Upper lobe of left lung (tissue), 6 donors: ENCODE results near the gene KCNMB1. TPM values are rescaled to one million over a fixed set of nuclear protein-coding genes. Genes with fewer than 3 reads are reported as not detected.
A peak's percentile ranks its signal among the peaks of the same experiment; 100 is the strongest.

Experiments used
- ATAC-seq, 2 donors: fragments of 200-7000 bp; cut with Tn5 transposase; one replicate each; pipeline ENCODE4 v1.9.1; 2022; ENCODE audit warnings: mild to moderate bottlenecking in 2 of 2, moderate library complexity in 2 of 2; ENCODE audit not compliant: low FRiP score in 2 of 2
- DNase-seq, 2 donors: peaks; one replicate each; pipeline ENCODE4 v3.0.0-alpha.2; 2019 to 2020
- H3K27ac ChIP-seq, 4 donors: fragments of 200-600 bp; sonication (generic); one replicate each; pipeline ENCODE4 v1.5.1; 2016 to 2019
- H3K27me3 ChIP-seq, 4 donors: fragments of 200-600 bp; sonication (generic); one replicate each; pipeline ENCODE4 v1.5.1; 2017 to 2019
- H3K36me3 ChIP-seq, 4 donors: fragments of 200-600 bp; sonication (generic); one replicate each; pipeline ENCODE4 v1.5.1; 2016 to 2019
- H3K4me1 ChIP-seq, 4 donors: fragments of 200-600 bp; sonication (generic); one replicate each; pipeline ENCODE4 v1.5.1; 2018 to 2019
- H3K4me3 ChIP-seq, 4 donors: fragments of 200-600 bp; sonication (generic); one replicate each; pipeline ENCODE4 v1.5.1; 2017 to 2019; ENCODE audit warnings: mild to moderate bottlenecking in 2 of 4, moderate library complexity in 1 of 4
- H3K9me3 ChIP-seq, 4 donors: fragments of 200-600 bp; sonication (generic); one replicate each; pipeline ENCODE4 v1.5.1; 2018 to 2019
- EP300 ChIP-seq, 4 donors: sonication (generic); formaldehyde crosslinking; IDR thresholded peaks; one replicate each; pipeline ENCODE4 v1.5.1; 2017; ENCODE audit warnings: antibody characterized with exemption in 4 of 4, control low read depth in 2 of 4
- POLR2A ChIP-seq, 4 donors: fragments of 450-650 bp; IDR thresholded peaks; one replicate each; pipeline ENCODE4 v1.5.1; 2016 to 2017; ENCODE audit warnings: antibody characterized with exemption in 4 of 4, mild to moderate bottlenecking in 2 of 4
- POLR2AphosphoS5 ChIP-seq, 2 donors: sonication (generic); formaldehyde crosslinking; IDR thresholded peaks; one replicate each; pipeline ENCODE4 v1.5.1; 2017; ENCODE audit warnings: antibody characterized with exemption in 2 of 2
- WGBS, 2 donors: methylation state at CpG; one replicate each; pipeline ENCODE4 v1.1.5; 2017 to 2018; 5-methylcytosine and 5-hydroxymethylcytosine counted together
- total RNA-seq, 6 donors: library from RNA; depleted of rRNA in 4 of 6; stranded (reverse); fragments of >200 nt in 4 of 6; gene quantifications; one replicate each; pipeline versions ENCODE4 v1.1.0 to v1.2.1, GENCODE V29; 2016 to 2021
- TF ChIP-seq, protein P1 (sequence below), 6 experiments: fragments of 450-650 bp in 4 of 6; fragments of 200-600 bp in 2 of 6; sonication (generic) in 2 of 6; IDR thresholded peaks; one replicate each; pipeline ENCODE4 v1.5.1; 2016 to 2019; ENCODE audit warnings: antibody characterized with exemption in 6 of 6
- donor health status: DM: no; HTN: no; CAD: no; lungs with moderate emphysema.
- donor health status: DM: no; HTN: yes; CAD: no; lungs with severe emphysema.

The KCNMB1 gene
- total RNA-seq, 6 donors from 2014 or later: 1.1 to 5.3 (median 2.0) TPM

DNA sequence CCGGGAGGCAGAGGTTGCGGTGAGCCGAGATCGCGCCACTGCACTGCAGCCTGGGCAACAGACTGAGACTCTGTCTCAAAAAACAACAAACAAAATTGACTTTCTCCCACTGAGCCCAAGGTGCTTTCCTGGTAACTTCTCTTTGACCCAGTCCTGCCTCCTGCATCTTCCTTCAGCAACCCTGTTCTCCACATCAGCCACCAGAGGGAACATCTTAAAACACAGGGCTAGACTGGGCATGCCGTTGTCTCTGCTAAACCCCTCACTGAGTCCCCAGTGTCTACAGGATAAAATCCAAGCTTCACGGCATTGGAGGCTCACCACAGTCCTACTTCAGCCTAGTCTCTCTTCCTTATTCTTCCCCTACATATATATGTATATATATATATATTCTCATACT is 39.8 kb upstream of the KCNMB1 start:
- Histone ChIP-seq H3K4me1 (no peaks in the 10 kb centered on the region), H3K27ac (no peak overlapping the region), H3K9me3 (no peaks in the 10 kb centered on the region), H3K4me3 (no peak overlapping the region), H3K36me3 (no peaks in the 10 kb centered on the region), H3K27me3 (no peaks in the 10 kb centered on the region)
- 67 to 74% methylated on average over 7 of the region's 7 CpGs for WGBS, 2 donors
- DNase-seq (peak in 1 of 2 donors; percentile 32), ATAC-seq (no peak)
- TF ChIP-seq EP300 (IDR thresholded peaks at IDR 0.05) (no peak), POLR2AphosphoS5 (IDR thresholded peaks at IDR 0.05) (no peak), POLR2A (IDR thresholded peaks at IDR 0.05) (no peak)
- TF ChIP-seq, protein P1, sequence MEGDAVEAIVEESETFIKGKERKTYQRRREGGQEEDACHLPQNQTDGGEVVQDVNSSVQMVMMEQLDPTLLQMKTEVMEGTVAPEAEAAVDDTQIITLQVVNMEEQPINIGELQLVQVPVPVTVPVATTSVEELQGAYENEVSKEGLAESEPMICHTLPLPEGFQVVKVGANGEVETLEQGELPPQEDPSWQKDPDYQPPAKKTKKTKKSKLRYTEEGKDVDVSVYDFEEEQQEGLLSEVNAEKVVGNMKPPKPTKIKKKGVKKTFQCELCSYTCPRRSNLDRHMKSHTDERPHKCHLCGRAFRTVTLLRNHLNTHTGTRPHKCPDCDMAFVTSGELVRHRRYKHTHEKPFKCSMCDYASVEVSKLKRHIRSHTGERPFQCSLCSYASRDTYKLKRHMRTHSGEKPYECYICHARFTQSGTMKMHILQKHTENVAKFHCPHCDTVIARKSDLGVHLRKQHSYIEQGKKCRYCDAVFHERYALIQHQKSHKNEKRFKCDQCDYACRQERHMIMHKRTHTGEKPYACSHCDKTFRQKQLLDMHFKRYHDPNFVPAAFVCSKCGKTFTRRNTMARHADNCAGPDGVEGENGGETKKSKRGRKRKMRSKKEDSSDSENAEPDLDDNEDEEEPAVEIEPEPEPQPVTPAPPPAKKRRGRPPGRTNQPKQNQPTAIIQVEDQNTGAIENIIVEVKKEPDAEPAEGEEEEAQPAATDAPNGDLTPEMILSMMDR (IDR thresholded peaks at IDR 0.05): no peak

GRCh38 chr5:170427672-170428236 is 38.6 kb upstream of the KCNMB1 start:
- Histone ChIP-seq H3K27ac (no peak overlapping the region), H3K4me1 (no peaks in the 10 kb centered on the region), H3K4me3 (no peak overlapping the region), H3K9me3 (no peaks in the 10 kb centered on the region), H3K36me3 (no peaks in the 10 kb centered on the region), H3K27me3 (no peaks in the 10 kb centered on the region)
- TF ChIP-seq POLR2A (IDR thresholded peaks at IDR 0.05) (no peak), EP300 (IDR thresholded peaks at IDR 0.05) (no peak), POLR2AphosphoS5 (IDR thresholded peaks at IDR 0.05) (no peak)
- TF ChIP-seq, protein P1 (IDR thresholded peaks at IDR 0.05): no peak
- ATAC-seq (no peak), DNase-seq (peak in 1 of 2 donors; percentile 52)
- WGBS, 2 donors: 33 to 42% methylated on average over 3 to 4 of the region's 4 CpGs

DNA sequence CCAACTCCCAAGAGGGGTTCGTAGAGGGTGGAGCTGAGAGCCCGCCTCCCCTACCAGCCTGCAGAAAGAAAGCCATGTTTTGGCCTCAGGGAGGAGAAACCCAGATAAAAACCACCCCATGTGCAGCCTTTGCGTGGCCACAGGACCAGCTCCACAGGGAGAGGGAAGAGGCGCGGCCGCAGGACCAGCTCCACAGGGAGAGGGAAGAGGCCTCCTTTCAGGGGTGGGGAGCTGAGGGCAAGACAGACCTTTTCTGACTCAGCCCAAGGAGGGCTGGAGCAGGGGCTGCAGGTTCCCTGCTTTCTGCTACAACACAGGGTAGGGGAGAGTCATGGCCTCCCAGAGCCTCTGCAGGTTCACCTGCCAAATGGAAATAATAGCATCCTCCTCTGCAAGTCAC is 37.6 kb upstream of the KCNMB1 start:
- 94 to 96% methylated on average over 6 of the region's 6 CpGs for WGBS, 2 donors
- no peak overlapping the region for H3K4me3 ChIP-seq
- DNase-seq: peak in 1 of 2 donors; percentile 42
- no peak overlapping the region for H3K27ac ChIP-seq
- TF ChIP-seq EP300 (IDR thresholded peaks at IDR 0.05) (no peak), POLR2A (IDR thresholded peaks at IDR 0.05) (no peak), POLR2AphosphoS5 (IDR thresholded peaks at IDR 0.05) (no peak)
- TF ChIP-seq, protein P1 (IDR thresholded peaks at IDR 0.05): no peak
- no peak for ATAC-seq
- H3K36me3 ChIP-seq: no peaks in the 10 kb centered on the region
- H3K27me3 ChIP-seq: no peaks in the 10 kb centered on the region
- H3K4me1 ChIP-seq: no peaks in the 10 kb centered on the region
- no peaks in the 10 kb centered on the region for H3K9me3 ChIP-seq

DNA sequence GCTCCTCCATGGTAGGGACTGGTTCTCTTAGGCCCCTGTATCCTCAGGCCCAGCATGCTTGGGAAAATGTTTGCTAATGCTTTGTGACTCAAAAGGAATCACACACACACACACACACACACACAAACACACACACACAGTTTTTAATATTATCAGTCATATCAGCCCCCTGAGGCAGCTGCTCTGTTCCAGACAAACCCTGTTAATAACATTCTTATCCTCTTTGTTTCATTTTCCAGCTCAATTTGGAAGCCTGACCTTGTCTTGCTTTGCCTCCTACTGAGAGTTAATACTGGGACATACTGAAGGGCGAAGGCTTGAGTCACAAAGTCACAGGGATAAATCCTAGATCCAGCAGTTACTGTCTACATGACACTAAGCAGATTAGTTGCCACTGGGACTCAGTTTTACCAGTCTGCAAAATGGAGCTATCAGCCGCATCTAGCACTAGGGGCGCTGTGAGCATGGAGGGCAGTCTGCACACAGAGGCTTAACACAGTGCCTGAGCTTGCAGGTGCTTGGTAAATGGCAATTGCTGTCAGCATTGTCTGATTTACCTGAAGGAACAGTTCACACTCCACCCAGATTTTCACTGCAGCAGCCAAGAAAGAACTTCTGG is 37.1 kb upstream of the KCNMB1 start:
- no peaks in the 10 kb centered on the region for H3K27me3 ChIP-seq
- WGBS, 2 donors: 82 to 93% methylated on average over 3 of the region's 3 CpGs
- TF ChIP-seq POLR2AphosphoS5 (IDR thresholded peaks at IDR 0.05) (no peak), EP300 (IDR thresholded peaks at IDR 0.05) (no peak), POLR2A (IDR thresholded peaks at IDR 0.05) (no peak)
- TF ChIP-seq, protein P1 (IDR thresholded peaks at IDR 0.05): no peak
- H3K9me3 ChIP-seq: no peaks in the 10 kb centered on the region
- DNase-seq: no peak
- no peak overlapping the region for H3K4me3 ChIP-seq
- no peak overlapping the region for H3K27ac ChIP-seq
- no peaks in the 10 kb centered on the region for H3K36me3 ChIP-seq
- ATAC-seq: no peak
- H3K4me1 ChIP-seq: no peaks in the 10 kb centered on the region

DNA sequence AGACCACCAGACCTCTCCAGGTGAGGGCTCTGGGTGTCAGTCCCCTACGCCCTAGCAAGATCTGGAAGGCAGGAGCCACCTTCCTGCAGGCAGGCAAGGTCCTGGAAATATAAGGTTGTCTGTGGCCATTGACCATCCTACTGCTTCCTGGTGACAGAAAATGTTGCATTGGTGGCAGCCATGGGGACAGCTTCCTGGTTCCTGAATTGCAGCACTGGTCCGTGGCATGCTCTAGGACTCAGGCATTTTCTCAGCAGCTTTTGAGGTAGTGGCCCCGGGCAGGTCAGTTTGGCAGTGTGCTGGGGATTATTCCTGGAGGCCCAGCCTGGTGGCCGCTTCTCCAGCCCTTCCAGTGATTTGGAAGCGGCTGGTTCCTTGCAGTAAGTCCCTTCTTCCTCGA is 36.6 kb upstream of the KCNMB1 start:
- H3K36me3 ChIP-seq: no peaks in the 10 kb centered on the region
- peaks cover 0 to 4% (median 2%) of the 10 kb centered on the region in 4 donors for H3K4me1 ChIP-seq
- no peak overlapping the region for H3K4me3 ChIP-seq
- no peak overlapping the region for H3K27ac ChIP-seq
- no peaks in the 10 kb centered on the region for H3K9me3 ChIP-seq
- ATAC-seq (no peak), DNase-seq (no peak)
- no peaks in the 10 kb centered on the region for H3K27me3 ChIP-seq
- no peak for TF ChIP-seq POLR2A (IDR thresholded peaks at IDR 0.05)
- TF ChIP-seq EP300 (IDR thresholded peaks at IDR 0.05): no peak
- TF ChIP-seq POLR2AphosphoS5 (IDR thresholded peaks at IDR 0.05): no peak
- TF ChIP-seq, protein P1 (IDR thresholded peaks at IDR 0.05): no peak
- 83 to 94% methylated on average over 6 of the region's 6 CpGs for WGBS, 2 donors
